ENCODE measurements around the gene MSRB2.

MSRB2 gene

DNA sequence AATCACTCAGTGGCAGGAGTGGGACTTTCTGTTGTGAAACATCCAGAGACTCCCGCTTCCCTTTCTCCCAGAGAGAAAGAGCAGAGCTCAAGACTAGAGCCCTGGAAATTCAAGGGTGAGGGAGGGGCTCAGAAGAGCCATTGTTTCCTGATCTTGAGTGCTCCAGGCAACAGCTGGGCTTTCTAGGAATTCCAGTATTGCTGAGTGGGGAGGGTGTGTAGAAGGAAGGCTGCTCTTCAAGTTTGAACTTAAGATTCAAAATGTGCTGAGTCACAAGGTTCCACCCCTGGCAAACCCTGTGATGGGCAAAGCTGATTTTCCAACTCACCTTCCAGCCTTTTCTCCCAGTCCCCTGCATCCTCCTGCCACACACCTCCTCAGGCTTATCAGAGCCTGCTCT is 42.3 kb upstream of the MSRB2 start:
- no peak for DNase-seq (ENCODE audit: low read depth)
- TF ChIP-seq, protein P1, sequence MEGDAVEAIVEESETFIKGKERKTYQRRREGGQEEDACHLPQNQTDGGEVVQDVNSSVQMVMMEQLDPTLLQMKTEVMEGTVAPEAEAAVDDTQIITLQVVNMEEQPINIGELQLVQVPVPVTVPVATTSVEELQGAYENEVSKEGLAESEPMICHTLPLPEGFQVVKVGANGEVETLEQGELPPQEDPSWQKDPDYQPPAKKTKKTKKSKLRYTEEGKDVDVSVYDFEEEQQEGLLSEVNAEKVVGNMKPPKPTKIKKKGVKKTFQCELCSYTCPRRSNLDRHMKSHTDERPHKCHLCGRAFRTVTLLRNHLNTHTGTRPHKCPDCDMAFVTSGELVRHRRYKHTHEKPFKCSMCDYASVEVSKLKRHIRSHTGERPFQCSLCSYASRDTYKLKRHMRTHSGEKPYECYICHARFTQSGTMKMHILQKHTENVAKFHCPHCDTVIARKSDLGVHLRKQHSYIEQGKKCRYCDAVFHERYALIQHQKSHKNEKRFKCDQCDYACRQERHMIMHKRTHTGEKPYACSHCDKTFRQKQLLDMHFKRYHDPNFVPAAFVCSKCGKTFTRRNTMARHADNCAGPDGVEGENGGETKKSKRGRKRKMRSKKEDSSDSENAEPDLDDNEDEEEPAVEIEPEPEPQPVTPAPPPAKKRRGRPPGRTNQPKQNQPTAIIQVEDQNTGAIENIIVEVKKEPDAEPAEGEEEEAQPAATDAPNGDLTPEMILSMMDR (conservative IDR thresholded peaks at IDR 0.05; ENCODE audit: control insufficient read depth, insufficient read depth, low read depth, low read length), result no peak
- H3K4me3 ChIP-seq (ENCODE audit: control insufficient read depth, low read depth, low read length), result no peak overlapping the region

DNA sequence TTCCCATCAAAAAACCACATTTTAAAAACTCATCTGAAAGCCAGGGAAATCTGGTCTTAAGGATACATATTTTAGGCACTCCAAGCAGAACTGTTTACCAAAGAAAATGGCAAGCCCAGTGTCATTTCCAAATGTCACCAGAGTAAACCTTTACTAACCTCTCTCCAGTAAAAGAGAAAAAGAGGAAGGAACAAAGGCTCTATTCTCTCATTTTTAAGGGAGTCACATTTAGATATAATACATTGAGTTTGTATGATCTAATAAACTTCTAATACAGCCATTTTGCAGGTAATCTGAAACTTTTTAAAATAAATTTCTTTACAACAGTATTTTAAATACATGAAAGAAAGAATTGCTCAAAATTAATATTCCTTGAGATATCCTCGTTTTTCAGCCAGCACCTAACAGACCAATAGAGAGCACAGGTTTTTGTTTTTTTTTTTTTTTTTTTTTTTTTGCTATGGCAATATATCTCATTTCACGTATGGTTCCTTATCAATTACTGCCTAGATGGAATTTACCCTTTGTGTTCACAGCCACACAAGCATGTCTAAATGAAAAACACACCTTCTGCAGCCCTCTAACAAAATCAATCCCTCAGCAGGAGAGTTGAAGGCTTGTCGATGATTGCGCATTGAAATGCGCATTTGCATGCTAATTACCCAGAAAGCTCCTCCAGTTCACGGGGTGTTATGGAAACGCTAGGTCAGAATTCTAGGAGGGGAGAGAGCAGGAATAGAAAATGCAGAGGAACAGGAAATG is 39.8 kb upstream of the MSRB2 start:
- TF ChIP-seq, protein P1 (conservative IDR thresholded peaks at IDR 0.05; ENCODE audit: control insufficient read depth, insufficient read depth, low read depth, low read length), result no peak
- DNase-seq (ENCODE audit: low read depth), result no peak
- H3K4me3 ChIP-seq (ENCODE audit: control insufficient read depth, low read depth, low read length), result no peak overlapping the region

DNA sequence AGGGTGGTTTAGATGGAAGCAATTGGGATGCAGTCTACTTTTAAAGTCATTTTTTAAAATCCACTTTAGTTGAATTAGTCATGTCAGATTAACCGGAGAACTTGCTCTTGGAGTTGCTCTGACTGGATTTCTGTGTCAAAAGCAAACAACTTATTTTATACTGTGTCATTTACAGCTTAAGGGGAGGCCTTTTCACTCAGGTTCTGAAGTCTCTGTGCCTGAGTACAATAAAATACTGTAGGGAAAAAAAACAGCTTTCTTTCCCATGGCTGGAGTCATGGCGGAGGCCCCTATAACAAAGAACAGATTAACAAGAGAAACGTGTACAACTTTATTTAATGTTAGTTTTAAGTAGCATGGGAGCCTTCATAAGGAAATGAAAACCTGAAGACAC is 39.2 kb upstream of the MSRB2 start:
- TF ChIP-seq, protein P1 (conservative IDR thresholded peaks at IDR 0.05; ENCODE audit: control insufficient read depth, insufficient read depth, low read depth, low read length), result no peak
- DNase-seq (ENCODE audit: low read depth), result no peak
- no peak overlapping the region for H3K4me3 ChIP-seq (ENCODE audit: control insufficient read depth, low read depth, low read length)

DNA sequence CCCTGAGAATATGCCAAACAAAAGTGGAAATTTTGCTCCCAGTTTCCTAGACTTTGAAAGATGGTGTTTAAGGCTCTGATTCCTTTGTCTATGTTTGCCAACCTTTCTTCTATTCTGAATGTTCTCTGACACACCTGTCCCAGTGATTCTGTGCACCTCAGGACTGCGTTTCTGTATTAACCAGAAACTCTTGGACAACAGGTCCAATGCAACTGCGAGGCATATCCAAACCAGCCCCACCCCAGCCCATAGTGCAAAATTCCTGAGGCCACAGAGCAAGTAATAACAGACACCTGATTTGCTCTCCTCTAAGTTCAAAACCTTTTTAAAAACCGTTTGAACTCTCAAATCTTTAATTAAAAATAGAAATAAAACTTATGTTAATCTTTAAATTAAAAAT is 37.0 kb upstream of the MSRB2 start:
- H3K4me3 ChIP-seq (ENCODE audit: control insufficient read depth, low read depth, low read length), result no peak overlapping the region
- TF ChIP-seq, protein P1 (conservative IDR thresholded peaks at IDR 0.05; ENCODE audit: control insufficient read depth, insufficient read depth, low read depth, low read length), result no peak
- no peak for DNase-seq (ENCODE audit: low read depth)

DNA sequence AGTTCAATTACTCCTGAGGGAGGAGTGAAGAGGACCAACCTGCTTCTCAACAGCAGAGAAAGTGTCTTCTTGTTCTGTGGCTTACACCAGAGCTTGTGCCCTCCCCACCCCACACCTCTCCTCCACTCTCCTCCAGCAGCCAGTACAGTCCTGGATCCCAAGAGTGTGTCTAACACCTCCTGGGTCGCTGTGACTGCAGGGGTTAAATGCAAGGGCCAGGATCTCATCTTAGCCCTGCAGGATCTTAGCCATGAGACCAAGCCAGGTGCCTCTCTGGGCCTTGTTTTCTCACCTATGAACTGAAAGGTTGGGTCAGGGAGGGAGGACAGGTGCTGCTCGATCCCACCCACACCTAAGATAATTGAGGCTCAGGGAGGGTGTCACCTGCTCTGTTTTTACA is 34.5 kb upstream of the MSRB2 start:
- TF ChIP-seq, protein P1 (conservative IDR thresholded peaks at IDR 0.05; ENCODE audit: control insufficient read depth, insufficient read depth, low read depth, low read length), result no peak
- DNase-seq (ENCODE audit: low read depth), result no peak
- H3K4me3 ChIP-seq (ENCODE audit: control insufficient read depth, low read depth, low read length), result no peak overlapping the region

DNA sequence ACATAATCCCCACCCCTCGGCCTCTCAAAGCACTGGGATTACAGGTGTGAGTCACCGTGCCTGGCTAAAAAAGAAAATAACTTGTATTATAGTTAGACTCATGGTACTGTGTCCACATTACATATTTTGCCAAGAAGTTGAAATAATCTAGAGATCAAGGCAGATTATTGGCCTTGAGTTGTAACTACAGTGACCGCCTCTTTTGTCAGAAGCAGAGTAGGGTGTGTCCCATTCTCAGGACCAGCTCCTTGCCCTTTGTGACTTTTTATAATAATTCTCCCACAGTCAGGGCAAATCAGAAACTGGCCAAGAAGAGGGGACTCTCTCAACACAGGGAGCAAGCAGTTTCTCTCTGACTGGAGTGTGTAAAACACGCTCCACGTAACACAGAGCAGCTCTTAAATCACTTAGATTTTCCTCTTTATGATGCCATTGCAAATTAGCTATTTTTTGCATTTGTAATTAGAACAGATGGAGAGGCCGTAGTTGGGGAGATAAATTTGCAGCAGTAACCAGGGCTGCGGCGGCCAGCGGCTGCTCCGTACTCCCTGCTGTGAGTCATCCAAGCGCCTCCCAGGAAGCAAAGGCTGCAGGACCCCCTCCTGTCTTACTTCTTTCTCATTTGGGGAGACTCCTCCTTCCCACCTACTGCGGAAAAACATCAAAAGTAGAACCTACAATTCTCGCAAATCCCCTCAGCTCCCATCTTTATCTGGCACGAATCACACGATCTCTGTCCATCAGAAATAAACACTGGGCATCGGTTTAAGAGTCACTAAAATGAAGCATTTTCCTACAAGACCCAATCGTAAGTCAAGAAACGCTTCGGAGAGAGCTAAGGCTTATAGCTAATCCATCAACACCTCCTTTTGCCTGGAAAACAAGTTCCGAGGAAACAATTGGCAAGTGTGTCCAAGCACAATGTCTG is 32.1 kb upstream of the MSRB2 start:
- H3K4me3 ChIP-seq (ENCODE audit: control insufficient read depth, low read depth, low read length), result no peak overlapping the region
- TF ChIP-seq, protein P1 (conservative IDR thresholded peaks at IDR 0.05; ENCODE audit: control insufficient read depth, insufficient read depth, low read depth, low read length), result no peak
- peak; percentile 41 for DNase-seq (ENCODE audit: low read depth)

Data from fibroblast of mammary gland (primary cell).